ENCODE measurements around the gene ANKS1A.
"Not testable (repeated sequence)": the region's sequence is repeated elsewhere in the genome, so short reads cannot be mapped to it uniquely, and the experiment has no call there.

ANKS1A gene

DNA sequence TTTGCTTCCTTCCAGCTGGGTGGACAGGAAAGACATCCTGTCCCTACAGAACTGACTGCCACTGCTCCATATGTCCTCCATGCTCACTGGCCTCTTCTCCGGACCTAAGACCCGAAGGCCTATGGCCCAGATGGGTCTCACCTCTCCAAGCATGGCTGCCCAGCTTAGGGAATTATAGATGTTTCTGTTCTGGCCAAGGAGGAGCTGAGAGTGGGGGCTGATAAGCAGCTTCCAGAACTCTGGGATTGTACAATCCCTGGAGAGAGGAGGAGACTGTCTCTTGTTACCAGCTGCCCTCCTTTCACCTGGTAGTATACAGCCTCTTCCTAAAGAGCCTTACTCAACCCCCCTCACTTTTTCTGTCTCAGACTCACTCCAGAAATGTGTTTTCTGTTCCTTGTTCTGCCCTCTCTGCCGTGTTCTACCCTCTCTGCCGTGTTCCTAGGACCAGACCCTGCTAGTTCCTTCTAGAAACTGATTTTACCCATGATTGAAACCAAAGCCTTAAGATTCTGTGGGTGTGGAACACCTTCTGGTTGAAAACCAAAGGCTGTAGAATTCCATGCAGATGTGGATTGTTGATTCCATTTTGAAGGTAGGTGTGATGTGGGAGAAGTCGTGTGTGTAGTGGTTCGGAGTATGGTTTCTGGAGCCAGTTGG is 28.7 kb downstream of the ANKS1A start:
- peak; percentile 70 for DNase-seq (ENCODE audit: low spot score)

DNA sequence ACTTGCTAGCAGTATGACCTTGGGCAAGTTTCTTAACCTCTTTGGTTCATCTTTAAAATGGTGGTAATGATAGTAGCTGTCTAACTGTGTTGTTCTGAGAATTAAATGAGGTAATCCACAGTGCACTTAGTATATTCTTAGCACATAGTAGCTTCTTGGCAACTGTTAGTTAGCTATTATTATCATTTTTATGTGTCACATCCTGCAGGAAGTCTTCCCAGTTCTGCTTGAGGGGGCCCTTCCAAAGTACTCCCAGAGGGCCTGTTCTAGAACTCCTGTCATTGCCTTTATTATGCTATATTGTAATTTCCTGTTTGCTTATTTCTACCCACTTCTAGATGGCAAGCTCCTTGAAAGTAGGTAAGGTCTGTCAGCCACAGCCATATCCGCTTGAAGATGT is 30.6 kb downstream of the ANKS1A start:
- DNase-seq (ENCODE audit: low spot score): no peak

DNA sequence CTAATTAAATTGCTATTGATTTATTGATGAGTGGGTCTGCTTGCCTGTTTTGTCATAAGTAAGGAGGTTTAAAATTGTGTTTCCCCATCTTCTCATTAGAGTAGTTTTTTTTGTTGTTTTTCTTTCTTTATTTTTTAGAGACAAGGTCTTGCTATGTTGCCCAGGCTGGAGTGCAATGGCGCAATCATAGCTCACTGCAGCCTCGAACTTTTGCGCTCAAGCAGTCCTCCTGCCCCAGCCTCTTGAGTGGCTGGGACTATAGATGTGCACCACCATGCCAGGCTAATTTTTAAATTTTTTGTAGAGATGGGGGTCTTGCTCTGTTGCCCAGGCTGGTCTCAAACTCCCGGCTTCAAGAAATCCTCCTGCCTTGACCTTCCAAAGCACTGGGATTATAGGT is 31.0 kb downstream of the ANKS1A start:
- no peak for DNase-seq (ENCODE audit: low spot score)

DNA sequence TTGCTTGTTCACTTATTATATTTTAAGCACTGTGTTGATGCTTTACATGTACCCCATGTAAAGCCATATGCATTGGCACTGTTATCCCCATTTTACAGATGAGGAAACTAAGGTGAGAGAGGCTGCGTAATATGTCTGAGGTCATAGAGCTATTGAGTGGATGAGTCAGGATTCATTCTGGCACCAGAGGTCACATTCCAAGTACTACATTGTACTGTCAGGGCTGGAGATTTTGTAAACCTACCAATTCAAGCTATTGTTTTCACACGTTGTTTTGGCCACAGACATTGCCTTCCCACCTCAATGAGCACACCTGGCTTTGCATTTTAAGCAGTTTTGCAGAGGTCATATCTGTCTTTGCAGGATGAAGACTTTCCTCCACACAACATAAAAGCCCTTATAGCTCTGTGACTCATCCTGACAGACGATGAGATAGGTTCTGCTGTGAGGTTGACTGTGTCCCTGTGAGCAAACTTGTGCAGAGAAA is 33.2 kb downstream of the ANKS1A start:
- DNase-seq (ENCODE audit: low spot score): no peak

DNA sequence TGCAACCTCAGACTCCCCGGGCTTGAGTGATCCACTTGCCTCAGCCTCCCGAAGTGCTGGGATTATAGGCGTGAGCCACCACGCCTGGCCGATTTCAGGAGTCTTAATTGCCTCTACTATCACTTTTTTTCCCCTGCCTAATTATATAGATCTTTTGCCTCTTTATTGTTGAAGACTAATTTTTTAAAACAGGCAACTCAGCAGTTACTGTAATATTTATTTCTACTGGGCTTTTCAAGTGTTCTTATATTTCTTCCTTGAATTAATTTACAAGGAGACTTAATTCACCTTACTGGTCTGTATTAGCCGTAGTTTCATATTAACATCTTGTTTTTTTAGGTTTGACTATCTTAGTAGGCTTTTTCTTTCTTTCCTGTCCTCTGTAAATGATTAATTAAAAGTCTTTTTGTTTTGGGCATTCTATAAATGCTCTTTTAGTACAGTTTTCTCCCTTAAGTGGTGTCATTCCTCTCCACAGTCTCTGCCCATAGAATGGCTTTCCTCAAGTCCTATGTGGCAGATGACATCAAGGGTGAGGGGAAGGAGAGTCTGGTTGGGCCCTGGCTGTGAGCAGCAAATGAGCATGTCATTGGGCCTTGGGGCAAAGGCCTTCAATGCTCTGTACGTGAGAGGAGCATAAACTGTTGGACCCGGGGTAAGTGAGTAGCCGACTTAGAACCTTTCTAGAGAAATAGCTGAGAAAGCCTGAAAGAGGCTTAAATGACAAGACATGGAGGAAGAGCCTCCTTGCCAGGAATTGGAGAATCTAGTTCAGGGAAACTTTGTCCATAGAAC is 36.0 kb downstream of the ANKS1A start:
- no peak for DNase-seq (ENCODE audit: low spot score)

DNA sequence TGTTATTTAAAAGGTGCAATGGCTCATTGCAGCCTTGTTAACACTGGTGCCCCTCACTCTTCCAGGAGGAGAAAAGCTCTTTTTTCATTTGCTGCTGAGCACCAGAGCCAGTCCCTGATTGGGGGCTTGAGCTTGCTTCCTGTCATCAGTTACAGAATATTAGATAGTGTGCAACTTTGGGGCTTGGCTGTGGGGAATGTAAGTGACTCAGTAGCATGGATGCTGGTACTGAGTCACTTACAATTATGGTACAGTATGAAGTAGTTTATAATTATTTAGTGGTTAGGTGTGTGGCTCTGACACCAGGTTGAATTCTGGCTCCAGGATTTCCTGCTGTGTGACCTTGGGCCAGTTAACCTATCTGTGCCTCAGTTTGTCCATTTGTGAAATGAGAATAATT is 37.6 kb downstream of the ANKS1A start:
- DNase-seq (ENCODE audit: low spot score): no peak

DNA sequence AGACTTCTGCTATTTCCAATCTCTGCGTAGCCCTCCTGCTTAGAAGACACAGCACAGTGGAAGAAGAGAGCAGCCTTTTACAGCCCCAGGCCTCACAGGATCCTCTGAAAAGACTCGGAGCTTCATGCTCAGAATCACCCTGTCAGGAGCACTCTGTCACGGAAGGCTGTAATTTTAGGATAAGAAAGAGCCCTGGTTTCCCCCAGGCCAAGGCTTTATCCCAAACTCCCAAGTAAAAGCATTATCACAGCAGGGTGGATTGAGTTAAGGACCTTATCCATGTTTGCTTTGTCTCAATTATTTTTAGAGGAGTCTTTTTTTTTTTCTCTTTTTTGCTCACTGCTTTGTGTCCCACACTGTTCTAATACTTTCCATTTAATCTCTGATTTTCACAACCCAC is 39.2 kb downstream of the ANKS1A start:
- no peak for DNase-seq (ENCODE audit: low spot score)

DNA sequence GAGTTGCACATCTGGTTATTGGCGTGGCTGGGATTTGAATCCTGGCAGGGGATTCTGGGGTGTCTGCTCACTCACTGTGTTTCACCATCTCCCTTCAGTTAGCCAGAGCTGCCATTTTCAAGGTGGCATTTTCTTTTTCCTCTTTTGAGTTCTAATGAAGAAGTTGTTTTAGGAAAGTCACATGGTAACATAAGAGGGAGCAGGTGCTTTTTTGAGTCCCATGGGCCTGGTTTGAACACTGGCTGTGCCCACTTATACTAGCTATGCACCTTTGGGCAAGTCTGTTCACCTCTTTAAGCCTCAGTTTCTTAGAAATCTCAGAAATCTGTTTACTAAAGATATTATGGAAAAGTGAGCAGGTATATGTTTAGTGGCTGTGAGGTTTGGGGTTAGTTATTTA is 39.6 kb downstream of the ANKS1A start:
- no peak for DNase-seq (ENCODE audit: low spot score)

DNA sequence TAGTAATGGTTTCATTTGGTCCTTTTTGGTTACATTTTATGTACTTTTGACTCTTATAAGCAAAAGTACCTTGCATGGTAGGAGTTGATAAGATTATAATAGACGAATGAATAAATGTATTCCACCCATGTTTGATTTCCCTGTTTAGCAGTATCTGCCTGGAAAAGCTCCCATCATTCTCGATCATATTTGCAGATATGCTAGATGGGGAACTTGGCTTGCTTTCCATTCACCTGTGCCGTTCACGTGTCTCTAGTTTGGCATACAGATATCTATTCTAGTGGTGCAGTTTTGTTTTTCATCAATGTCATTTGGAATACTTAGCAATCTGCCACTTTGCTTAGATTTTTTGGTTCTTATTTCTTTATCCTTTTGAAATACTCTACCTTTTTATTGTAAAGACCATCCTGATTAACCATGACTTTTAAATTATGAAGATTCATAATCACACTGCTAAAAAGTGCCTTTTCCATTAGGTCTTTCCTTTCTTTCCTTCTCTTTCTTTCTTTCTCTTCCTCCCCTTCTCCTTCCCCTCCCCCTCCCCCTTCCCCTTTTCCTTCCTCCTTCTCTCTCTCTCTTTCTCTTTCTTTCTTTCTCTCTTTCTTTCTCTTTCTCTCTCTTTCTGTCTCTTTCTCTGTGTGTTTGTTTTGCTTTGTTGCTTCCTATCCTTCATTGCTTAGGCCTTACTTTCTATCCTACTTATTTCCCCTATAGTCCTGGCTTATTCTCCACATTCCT is 40.4 kb downstream of the ANKS1A start:
- DNase-seq (ENCODE audit: low spot score): no peak

DNA sequence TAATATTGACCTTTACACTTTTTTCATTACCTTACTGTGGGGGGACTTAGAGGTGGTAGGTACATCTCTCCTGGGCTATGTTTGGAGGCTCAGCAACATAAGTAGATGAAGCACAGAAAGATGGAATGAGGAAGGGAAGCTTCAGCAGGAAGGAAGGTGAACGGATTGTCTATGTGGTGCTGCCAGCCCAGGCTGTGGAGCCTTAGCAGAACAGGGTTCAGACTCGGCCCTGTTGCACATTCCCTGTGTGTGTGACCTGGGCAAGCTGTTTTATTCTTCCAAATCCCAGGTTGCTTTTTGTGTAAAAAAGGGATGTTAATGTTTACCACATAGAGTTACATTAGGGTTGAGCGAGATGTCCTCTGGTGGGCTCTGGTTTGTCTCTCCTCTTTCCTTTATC is 41.2 kb downstream of the ANKS1A start:
- DNase-seq (ENCODE audit: low spot score): no peak

DNA sequence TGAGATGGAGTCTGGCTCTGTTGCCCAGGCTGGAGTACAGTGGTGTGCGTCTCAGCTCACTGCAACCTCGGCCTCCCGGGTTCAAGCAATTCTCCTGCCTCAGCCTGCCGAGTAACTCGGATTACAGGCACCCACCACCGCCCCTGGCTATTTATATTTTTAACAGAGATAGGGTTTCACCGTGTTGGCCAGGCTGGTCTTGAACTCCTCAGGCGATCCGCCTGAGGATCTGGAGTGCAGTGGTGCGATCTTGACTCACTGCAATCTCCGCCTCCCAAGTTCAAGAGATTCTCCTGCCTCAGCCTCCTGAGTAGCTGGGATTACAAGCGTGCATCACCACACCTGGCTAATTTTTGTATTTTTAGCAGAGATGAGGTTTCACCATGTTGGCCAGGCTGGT is 43.1 kb downstream of the ANKS1A start:
- not testable (repeated sequence) for DNase-seq (ENCODE audit: low spot score)

DNA sequence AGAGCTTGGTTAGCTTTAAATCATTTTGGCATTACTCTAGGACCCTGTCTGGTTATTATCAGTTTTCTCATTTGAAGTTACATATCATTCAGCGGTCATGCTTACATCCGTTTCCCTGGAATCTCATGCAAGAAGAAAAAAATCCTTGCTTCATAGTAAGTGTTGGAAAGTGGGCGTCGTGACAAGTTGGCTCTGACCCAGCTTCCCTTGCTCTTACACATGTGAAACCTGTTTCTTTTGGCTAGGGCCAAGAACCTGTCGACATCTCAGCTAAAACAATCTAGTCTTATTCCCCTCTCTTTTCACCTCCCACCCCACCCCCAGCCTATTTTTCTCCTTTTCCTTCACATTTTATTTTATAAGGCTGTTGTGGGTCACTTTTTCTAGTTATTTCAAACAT is 45.5 kb downstream of the ANKS1A start:
- no peak for DNase-seq (ENCODE audit: low spot score)

DNA sequence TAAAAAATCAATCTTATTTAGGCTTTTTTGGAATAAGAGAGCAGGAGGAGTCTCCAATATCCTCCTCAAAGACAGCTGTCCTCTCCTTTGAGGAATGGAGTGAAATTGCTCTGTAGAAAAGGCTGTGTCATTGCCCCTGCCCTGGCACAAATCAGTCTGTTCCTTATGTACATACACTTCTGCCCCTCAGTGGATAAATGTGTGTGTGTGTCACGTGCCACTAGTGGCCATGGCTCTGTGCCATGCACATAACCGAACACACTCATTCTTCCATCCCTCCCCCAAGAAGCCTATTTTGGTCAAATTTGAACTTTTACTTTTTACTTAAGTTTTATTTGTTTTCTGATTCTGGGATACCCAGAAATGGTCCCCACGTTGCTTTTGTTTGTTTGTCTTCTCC is 49.2 kb downstream of the ANKS1A start:
- no peak for DNase-seq (ENCODE audit: low spot score)

DNA sequence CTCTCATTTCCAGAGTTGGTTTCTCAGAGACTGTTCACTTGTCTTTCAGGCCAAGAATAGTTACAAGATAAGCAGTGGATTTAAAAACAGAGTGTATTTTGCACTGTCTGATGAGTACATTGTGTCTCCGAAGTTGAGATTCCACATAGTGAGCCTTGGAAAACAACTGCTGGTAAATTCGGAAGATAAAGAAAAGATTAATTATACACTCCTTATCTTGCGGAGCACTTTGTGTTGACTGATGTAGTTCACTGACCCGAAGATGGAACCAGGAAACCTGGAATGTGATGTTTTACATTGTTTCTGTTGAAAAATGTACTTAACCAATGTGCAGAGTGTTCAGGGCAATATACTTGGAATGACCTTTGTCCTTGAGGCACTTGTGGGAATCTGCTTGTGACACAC is 51.0 kb downstream of the ANKS1A start:
- no peak for DNase-seq (ENCODE audit: low spot score)

DNA sequence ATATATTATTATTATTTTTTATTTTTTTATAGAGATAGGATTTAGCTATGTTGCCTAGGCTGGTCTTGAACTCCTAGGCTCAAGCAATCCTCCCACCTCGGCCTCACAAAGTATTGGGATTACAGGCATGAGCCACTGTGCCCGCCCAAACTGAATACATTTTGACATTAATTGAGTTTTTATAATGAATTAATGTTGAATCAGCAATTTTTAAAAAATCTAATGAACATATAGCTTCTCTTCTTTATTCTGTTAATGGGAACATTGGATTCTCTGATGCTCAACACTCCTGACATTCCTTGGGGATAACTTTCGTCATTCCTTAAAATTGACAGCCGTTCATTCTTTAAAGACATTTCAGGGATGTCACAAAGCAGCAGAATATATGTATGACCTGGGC is 52.4 kb downstream of the ANKS1A start:
- DNase-seq (ENCODE audit: low spot score): no peak

DNA sequence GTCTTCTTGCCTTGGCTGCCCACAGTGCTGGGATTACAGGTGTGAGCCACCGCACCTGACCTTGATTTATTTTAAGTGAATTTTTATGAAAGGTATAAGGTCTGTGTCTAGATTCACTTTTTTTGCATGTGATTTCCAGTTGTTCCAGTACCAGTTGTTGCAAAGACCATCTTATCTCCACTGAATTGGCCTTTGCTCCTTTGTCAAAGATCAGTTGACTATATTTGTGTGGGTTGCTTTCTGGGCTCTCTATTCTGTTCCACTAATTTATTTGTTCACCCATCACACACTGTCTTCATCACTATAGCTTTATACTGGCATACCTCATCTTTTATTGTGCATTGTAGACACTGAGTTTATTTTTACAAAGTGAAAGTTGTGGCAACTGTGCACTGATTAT is 56.3 kb downstream of the ANKS1A start:
- no peak for DNase-seq (ENCODE audit: low spot score)

DNA sequence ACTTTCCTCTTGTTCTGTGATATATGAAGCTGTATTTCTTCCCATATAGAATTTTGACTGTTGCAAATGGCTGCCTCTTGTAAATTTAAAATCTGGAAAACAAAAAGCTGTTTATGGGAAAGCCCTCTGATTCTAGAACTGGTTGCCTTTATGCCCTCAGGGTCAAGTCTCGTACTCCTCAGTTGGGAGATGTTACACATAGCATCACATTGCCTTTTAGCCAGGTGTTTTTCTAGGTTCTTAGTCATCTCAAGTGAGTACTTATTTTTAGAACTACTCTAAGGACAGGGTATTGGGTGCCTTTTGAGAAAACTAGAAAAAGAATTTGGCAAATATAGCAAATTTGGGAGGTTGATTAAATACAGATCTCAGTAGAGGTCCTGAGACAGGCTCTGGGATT is 58.5 kb downstream of the ANKS1A start:
- no peak for DNase-seq (ENCODE audit: low spot score)

DNA sequence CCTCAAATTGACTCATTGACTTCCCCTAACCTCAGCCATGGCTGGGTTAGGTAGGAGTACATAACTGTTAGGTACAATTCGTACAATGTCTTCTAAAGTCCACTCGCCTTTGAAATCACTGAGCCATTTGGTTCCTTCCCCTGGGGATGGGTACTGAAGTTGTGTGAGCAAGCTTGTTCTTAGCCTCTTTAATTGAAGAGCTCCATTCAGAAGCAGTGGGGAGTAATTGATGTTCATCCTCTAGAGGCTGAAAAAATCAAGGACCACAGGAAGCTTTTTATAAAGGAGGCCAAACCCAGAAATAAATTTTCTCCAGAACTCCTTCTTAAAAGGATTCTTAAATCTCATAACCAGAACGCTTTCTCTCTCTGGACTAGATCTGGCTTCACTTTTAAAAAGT is 60.6 kb downstream of the ANKS1A start:
- DNase-seq (ENCODE audit: low spot score): no peak

DNA sequence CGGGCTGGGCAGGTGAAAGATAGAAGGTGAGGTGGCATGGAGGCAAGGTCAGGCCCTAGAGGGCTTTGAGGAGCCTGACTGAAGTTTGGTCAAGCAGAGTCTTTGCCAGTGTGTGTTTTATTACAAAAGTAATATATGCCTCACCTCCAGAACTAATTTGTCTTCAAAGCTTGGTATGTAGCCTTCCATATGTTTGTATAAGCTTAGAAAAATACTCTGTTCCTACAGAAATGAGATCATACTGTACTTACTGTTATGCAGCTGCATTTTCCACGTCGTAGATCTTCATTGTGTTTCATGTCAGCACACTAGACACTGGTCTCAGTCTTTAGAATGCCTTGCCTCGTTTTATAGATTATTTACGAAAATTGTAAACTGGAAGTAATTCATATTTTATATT is 61.8 kb downstream of the ANKS1A start:
- no peak for DNase-seq (ENCODE audit: low spot score)

DNA sequence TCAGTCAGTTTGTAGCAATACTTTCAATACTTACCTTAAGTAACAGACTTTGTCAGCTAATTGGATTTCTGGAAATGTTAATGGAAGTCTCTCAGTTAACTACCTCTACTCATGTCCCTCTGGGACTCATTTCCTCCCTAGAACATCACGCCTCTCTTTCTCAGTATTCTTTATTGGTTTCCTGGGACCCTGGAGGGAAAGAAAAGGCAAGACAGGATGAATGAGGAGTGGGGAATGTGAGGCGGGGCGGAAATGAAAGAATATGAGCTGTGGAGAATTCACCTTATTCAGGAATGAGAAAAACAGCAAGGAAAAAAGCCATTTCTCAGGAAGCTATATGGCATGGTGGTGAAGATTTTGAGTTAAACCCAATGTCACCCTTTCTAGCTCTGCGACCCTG is 62.7 kb downstream of the ANKS1A start:
- no peak for DNase-seq (ENCODE audit: low spot score)

DNA sequence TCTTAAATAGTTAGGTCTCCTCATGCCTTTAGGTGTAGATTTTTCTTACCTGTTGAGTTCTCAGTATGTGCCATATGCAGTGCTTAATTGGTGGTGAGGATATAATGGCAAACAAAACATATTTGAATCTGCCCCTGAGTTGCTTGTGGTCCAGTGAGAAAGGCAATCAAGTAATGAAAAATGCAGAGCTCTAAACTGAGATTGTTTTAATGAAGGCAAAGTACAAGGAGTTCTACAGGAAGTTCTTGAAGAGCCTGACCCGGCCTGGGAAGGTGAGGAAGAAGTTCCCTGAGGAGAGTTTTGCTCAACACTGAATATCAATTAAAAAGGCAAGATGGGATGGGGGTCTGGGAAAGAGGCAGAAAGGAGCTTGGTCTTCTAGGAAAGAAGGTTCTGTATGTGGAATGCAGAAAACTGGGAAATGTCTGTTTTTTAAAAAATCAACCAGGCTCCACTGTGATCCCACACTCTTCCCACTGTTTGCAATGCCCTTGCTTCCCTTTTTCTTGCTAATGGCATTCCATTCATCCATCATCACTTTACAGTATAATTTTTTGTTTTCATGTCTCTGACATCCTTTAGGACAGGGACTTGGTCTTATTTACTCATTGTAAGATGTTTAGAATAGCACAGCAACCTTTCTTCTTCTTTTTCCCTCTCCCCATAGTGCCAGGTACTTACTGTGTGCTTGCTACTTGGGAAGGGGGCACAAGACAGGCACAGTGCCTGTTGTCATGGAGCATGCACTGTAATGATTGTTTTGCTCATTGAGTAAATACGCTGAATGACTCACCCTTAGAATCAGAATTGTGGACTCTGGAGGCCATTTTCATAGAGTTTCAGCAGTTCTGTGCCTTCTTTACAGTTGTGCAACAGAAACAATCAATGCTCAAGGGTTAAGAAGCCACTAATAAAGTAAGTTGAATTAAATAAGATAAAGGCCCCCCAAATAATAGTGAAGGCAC is 64.3 kb downstream of the ANKS1A start:
- no peak for DNase-seq (ENCODE audit: low spot score)

DNA sequence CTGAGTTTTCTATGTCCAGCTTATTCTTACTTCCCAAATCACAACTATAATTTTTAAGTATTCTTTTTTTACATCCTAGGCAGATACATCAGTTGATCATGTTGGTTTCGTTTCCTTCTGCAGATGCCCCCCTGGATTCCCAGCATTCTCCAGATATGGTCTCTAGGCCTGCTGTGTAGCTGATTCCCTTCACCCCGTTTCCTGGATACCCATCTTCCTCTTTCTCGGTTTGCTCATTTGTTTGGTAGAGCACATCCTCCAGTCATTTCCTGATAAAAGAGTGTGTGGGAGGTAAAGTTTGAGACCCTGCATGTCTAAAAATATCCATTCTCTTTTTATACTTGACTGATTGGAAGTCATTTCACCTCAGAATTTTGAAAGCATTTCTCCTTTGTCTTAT is 66.4 kb downstream of the ANKS1A start:
- no peak for DNase-seq (ENCODE audit: low spot score)

Measured in D341Med (cell line).